GM13976 (cell line): ENCODE results near the gene ABR.
"Not testable (repeated sequence)": the region's sequence is repeated elsewhere in the genome, so short reads cannot be mapped to it uniquely, and the experiment has no call there.

Experiments
- DNase-seq: peaks from one replicate; pipeline ENCODE4 v3.0.0; 2012; ENCODE audit warnings: low spot score
- in situ Hi-C: fragments of 300-500 bp; cut with MboI; formaldehyde crosslinking; loops from one replicate; pipeline ENCODE4 v1.12.0; 2022; ENCODE audit warnings: low sequenced_read_pairs, mixed read lengths, inconsistent platforms; ENCODE audit not compliant: unreplicated experiment
- TF ChIP-seq, protein P1 (sequence below): IDR thresholded peaks from 2 replicates; pipeline ENCODE4 v1.5.1; 2012; ENCODE audit warnings: borderline replicate concordance, mild to moderate bottlenecking; ENCODE audit not compliant: insufficient read depth; ENCODE audit errors: extremely low read depth, missing control alignments, control extremely low read depth

The ABR gene

DNA sequence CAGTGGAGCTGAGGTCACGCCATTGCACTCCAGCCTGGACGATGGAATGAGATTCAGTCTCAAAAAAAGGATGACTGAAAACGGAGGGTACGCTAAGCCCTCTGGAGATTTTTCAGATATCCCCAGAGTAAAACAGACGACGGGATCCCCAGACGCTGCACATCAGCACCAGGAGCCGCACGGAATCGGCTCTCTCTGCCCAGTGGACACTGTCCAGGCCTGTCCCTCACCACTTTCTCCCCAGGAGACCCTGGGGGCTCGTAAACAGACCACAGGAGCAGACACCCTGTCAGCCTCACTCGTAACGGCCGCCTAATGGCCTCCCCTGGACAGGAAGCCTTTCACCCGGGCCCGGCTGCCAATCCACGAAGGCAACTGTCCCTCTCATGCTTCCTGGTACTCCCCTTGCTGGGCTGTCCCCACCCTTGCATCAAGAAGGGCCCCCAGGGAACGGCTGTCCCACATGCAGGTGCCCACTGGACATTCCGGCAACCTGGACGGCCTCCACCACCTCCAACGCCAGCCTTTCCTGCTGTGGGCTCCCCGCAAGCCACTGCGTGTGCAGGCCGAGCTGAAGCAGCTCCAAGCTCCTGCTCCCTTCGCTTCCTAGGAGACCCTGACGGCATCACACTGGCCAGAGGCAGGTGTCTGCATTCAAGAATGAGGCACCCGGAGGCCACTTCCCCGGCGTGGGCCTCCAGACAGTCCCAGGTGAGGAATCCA lies 108.5 kb downstream of the ABR start:
- in situ Hi-C loops = no loop called here
- TF ChIP-seq, protein P1, sequence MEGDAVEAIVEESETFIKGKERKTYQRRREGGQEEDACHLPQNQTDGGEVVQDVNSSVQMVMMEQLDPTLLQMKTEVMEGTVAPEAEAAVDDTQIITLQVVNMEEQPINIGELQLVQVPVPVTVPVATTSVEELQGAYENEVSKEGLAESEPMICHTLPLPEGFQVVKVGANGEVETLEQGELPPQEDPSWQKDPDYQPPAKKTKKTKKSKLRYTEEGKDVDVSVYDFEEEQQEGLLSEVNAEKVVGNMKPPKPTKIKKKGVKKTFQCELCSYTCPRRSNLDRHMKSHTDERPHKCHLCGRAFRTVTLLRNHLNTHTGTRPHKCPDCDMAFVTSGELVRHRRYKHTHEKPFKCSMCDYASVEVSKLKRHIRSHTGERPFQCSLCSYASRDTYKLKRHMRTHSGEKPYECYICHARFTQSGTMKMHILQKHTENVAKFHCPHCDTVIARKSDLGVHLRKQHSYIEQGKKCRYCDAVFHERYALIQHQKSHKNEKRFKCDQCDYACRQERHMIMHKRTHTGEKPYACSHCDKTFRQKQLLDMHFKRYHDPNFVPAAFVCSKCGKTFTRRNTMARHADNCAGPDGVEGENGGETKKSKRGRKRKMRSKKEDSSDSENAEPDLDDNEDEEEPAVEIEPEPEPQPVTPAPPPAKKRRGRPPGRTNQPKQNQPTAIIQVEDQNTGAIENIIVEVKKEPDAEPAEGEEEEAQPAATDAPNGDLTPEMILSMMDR = no peak
- no peak for DNase-seq

DNA sequence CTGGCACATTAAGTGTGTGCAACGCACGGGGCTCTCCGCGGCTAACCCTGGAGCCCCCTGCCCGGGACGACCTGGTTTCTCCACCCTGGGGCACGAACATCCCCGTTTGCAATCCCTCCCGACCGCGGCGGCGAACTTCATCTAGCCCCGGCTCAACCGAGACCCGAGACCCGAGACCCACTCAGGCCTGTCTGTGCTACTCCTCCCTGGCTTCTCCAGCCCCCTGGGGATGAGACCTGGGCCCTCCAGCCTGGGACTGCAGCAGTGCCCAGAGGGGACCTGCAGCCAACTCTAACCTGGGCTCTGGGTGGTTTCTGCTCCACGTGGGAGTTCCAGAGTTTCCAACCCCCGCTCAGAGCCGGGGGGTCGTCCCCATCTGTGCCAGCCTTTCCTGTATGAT lies 109.4 kb downstream of the ABR start:
- TF ChIP-seq, protein P1 = no peak
- no peak for DNase-seq
- in situ Hi-C loops = no loop called here

DNA sequence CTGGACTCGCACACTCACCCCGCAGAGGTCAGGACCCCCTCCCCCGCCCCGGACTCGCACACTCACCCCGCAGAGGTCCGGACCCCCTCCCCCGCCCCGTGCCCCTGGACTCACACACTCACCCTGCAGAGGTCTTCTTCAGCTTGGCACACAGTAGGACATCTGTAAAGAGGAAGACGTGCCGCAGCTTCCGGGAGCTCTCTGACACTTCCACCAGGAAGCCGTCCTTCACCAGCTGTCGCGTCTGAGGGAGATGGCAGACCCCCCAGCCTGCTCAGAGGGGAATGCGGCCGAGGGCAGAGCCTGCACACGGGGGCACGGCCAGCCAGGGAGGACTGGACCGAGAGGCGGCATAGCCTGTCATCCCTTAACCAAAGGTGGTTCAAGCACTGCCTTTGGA lies 109.9 kb downstream of the ABR start:
- TF ChIP-seq, protein P1 = no peak
- DNase-seq = no peak
- in situ Hi-C loops = no loop called here

DNA sequence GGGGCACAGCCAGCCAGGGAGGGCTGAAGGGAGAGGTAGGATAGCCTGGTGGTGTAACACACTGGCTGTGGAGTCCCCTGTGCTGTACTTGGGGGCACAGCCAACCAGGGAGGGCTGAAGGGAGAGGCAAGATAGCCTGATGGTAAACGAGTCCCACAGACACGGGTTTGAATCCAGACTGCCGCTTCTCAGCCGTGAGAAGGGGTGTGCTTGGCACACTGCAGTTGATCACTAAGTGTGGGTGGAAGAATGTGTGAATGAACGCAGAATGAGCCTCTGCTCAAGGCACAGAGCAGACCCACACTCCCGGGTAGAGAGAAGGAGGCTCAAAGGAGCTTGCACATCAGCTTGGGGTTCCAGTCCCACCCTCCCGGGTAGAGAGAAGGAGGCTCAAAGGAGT lies 111.4 kb downstream of the ABR start:
- in situ Hi-C loops = no loop called here
- TF ChIP-seq, protein P1 = no peak
- DNase-seq = no peak

DNA sequence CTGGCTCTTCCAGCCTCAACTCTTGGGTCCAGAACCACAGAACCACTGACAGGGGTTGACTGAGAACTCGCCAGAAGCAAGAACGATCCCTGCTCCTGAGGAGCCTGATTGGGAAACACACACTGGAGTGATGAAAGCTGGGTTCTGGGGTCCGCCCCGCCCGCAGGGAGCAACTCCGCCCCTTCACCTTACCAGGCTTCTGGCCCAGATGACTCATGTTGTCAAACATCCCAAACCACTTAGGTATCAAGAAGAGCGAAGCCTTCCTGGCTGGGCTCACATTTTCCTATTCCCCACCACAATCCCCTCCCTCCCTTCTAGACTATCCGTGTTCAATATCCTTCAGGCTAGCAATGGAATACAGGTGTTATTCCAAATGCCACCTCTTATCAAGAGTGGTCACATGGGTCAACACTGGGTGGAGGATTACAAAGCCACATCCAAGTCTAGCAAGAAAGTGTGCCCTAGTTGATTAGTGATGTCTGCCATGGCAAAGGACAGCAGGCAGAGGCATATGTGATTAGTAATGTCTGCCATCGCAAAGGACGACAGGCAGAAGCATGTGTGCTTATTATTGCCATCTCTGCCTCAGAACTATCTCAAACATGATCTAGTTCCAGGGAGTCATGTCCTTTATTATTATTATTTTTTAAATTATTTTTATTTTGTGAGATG lies 112.4 kb downstream of the ABR start:
- in situ Hi-C loops = no loop called here
- TF ChIP-seq, protein P1 = no peak
- DNase-seq = no peak

DNA sequence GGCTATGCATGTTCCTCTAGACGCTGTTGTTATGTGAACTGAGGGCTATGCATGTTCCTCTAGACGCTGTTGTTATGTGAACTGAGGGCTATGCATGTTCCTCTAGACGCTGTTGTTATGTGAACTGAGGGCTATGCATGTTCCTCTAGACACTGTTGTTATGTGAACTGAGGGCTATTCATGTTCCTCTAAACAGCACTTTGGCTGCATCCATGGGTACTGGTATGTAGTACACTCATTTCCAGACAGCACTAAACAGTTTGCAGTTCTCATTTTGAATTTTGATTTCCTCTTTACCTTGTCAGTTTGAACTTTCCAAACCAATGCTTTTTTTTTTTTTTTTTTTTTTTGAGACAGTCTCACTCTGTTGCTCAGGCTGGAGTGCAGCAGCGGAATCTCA lies 114.4 kb downstream of the ABR start:
- DNase-seq, in situ Hi-C loops: not testable (repeated sequence)

DNA sequence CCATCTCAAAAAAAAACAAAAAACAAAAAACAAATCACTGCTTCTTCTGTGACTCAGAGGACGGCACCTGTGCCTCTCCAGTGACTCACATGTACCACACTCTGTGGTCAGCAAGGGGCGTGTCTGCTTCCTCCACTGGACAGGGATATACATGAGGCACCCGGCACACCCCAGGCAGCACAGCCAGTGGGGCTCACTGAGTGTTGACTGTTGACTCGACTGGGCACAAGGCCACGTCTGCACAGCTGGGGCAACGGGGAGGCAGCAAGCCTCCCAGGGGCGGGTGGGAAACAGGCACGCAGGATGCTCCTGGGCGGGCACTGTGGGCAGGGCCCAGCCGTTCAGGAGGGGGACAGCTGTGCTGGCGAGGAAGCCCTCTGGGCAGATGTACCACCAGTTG lies 118.8 kb downstream of the ABR start:
- in situ Hi-C loops = no loop called here
- DNase-seq = no peak
- TF ChIP-seq, protein P1 = no peak
